Measurements from ENCODE around the gene VMAC. TPM values are rescaled to one million over a fixed set of nuclear protein-coding genes. Genes with fewer than 3 reads are reported as not detected.

VMAC gene
- total and polyA plus RNA-seq, 2 of the 13 experiments (the other 11 are each of a cell fraction or from before 2014, with no cell fraction given): 2.4 TPM

GRCh38 chr19:5908773-5909442, 4.2 kb downstream of the VMAC start (continued):
- TF ChIP-seq PRDM15 (CRISPR knock-in tag; IDR thresholded peaks at IDR 0.05) (peak; percentile 67; the same call in 1 of the 2 replicates), ZNF792 (CRISPR knock-in tag; IDR thresholded peaks at IDR 0.05) (0 out of 2 replicates have a peak, but pooled peaks have one; percentile 21), PRDM4 (CRISPR knock-in tag; IDR thresholded peaks at IDR 0.05; ENCODE audit: borderline replicate concordance) (no peak), NFKB2 (CRISPR knock-in tag; IDR thresholded peaks at IDR 0.05; ENCODE audit: borderline replicate concordance) (no peak), ZFY (CRISPR knock-in tag; IDR thresholded peaks at IDR 0.05) (peak; percentile 46; the same call in 1 of the 2 replicates), GMEB1 (CRISPR knock-in tag; IDR thresholded peaks at IDR 0.05; ENCODE audit: borderline replicate concordance) (no peak), KDM3A (CRISPR knock-in tag; IDR thresholded peaks at IDR 0.05; ENCODE audit: low read depth) (peak; percentile 36; the same call in 1 of the 2 replicates), SUZ12 (IDR thresholded peaks at IDR 0.05; ENCODE audit: low read depth, low read length) (no peak), RNF2 (conservative IDR thresholded peaks at IDR 0.05; ENCODE audit: low read depth) (no peak), NCOA5 (CRISPR knock-in tag; IDR thresholded peaks at IDR 0.05) (no peak), TBL1XR1 (IDR thresholded peaks at IDR 0.05; ENCODE audit: borderline replicate concordance, low read length, partially characterized antibody) (no peak), RBM39 (IDR thresholded peaks at IDR 0.05; ENCODE audit: low read depth, low read length, poor library complexity, severe bottlenecking) (peak; percentile 31), PAF1 (CRISPR knock-in tag; IDR thresholded peaks at IDR 0.05) (no peak)
